K562 (cell line): Measurements from ENCODE around the gene SELENOI. TPM values are rescaled to one million over a fixed set of nuclear protein-coding genes. Genes with fewer than 3 reads are reported as not detected.

Source experiments
- ATF1 ChIP-seq, 2 experiments: fragments of 450-650 bp in 1 of 2; IDR thresholded peaks; 2 replicates each; pipeline ENCODE4 v1.6.1; 2016; ENCODE audit warnings: missing compliant biosample characterization in 1 of 2, missing genetic modification characterization in 1 of 2
- BMI1 ChIP-seq: fragments of 150-350 bp; IDR thresholded peaks from 2 replicates; pipeline ENCODE4 v1.6.1; 2014; ENCODE audit warnings: low read length
- CHCHD3 ChIP-seq: fragments of 250-450 bp; sonication (Bioruptor Pico); IDR thresholded peaks from 2 replicates; pipeline ENCODE4 v2.1.2; 2022; ENCODE audit warnings: mild to moderate bottlenecking
- CHD2 ChIP-seq: IDR thresholded peaks from 2 replicates; pipeline ENCODE4 v1.6.1; 2011; ENCODE audit warnings: low read depth, low read length
- E2F4 ChIP-seq: sonication (generic); formaldehyde crosslinking; IDR thresholded peaks from 2 replicates; pipeline ENCODE4 v1.8.0; 2022; ENCODE audit warnings: mild to moderate bottlenecking, low read depth, missing genetic modification reagents
- E4F1 ChIP-seq: fragments of 250-450 bp; sonication (Bioruptor Pico); IDR thresholded peaks from 2 replicates; pipeline ENCODE4 v1.5.0; 2021; ENCODE audit warnings: mild to moderate bottlenecking, borderline replicate concordance
- HDAC2 ChIP-seq: fragments of 450-650 bp; IDR thresholded peaks from 2 replicates; pipeline ENCODE4 v1.6.1; 2016; ENCODE audit warnings: mild to moderate bottlenecking
- HMBOX1 ChIP-seq: sonication (generic); IDR thresholded peaks from 2 replicates; pipeline ENCODE4 v1.6.1; 2016
- KDM2B ChIP-seq: fragments of 250-450 bp; sonication (Bioruptor Pico); IDR thresholded peaks from 2 replicates; pipeline ENCODE4 v1.8.0; 2021; ENCODE audit warnings: mild to moderate bottlenecking, moderate library complexity
- NCOA4 ChIP-seq: fragments of 450-650 bp; IDR thresholded peaks from 2 replicates; pipeline ENCODE4 v1.6.1; 2018; ENCODE audit warnings: mild to moderate bottlenecking; ENCODE audit not compliant: partially characterized antibody
- PHF21A ChIP-seq: fragments of 450-650 bp; IDR thresholded peaks from 2 replicates; pipeline ENCODE4 v1.6.1; 2017; ENCODE audit warnings: low read depth, borderline replicate concordance
- PPARD ChIP-seq: fragments of 250-450 bp; sonication (Bioruptor Pico); IDR thresholded peaks from 2 replicates; pipeline ENCODE4 v1.8.0; 2022; ENCODE audit warnings: inconsistent platforms, mild to moderate bottlenecking, moderate library complexity
- RBFOX2 ChIP-seq: fragments of 200-400 bp; formaldehyde crosslinking; IDR thresholded peaks from 2 replicates; pipeline ENCODE4 v1.6.1; 2017; ENCODE audit warnings: low read depth, mild to moderate bottlenecking, low read length, moderate library complexity
- RCOR1 ChIP-seq, 2 experiments: IDR thresholded peaks; 2 replicates each; pipeline ENCODE4 v1.6.1; 2012; ENCODE audit warnings: low read depth in 2 of 2, low read length in 2 of 2, borderline replicate concordance in 1 of 2, improper control_type of control experiment in 1 of 2
- SMARCB1 ChIP-seq: IDR thresholded peaks from 2 replicates; pipeline ENCODE4 v1.6.1; 2011; ENCODE audit warnings: improper control_type of control experiment, low read depth; ENCODE audit not compliant: insufficient read length
- STAT6 ChIP-seq: sonication (generic); formaldehyde crosslinking; IDR thresholded peaks from 2 replicates; pipeline ENCODE4 v1.8.1; 2023; ENCODE audit warnings: mild to moderate bottlenecking, missing genetic modification reagents
- THAP7 ChIP-seq: fragments of 250-450 bp; sonication (Bioruptor Pico); IDR thresholded peaks from 2 replicates; pipeline ENCODE4 v1.5.0; 2021
- TRIM28 ChIP-seq: fragments of 450-650 bp; IDR thresholded peaks from 2 replicates; pipeline ENCODE4 v1.6.1; 2017
- ZBTB1 ChIP-seq: sonication (generic); formaldehyde crosslinking; IDR thresholded peaks from 2 replicates; pipeline ENCODE4 v1.8.1; 2023; ENCODE audit warnings: missing genetic modification reagents, low read depth, mild to moderate bottlenecking, borderline replicate concordance
- ZNF444 ChIP-seq: fragments of 250-450 bp; sonication (Bioruptor Pico); IDR thresholded peaks from 2 replicates; pipeline ENCODE4 v1.4.0; 2020; ENCODE audit warnings: mild to moderate bottlenecking, moderate library complexity
- polyA plus RNA-seq, 8 experiments: library from polyadenylated mRNA; depleted of rRNA in 4 of 8; stranded (reverse) in 5 of 8; unstranded in 3 of 8; fragments of >200 nt; fragmentation: Nextera tagmentation in 2 of 8; fragmentation: Illumina TruSeq in 1 of 8; extraction: Ambion mirVana in 2 of 8; extraction: Trizol in 1 of 8; gene quantifications; 2 replicates each; pipeline versions ENCODE4 v1.2.1 to v1.2.3, GENCODE V29; 2011 to 2014; ENCODE audit warnings: inconsistent platforms in 1 of 8, missing spikeins in 1 of 8
- total RNA-seq, 7 experiments: library from RNA; depleted of rRNA in 6 of 7; stranded (reverse); fragments of >200 nt in 6 of 7; fragmentation: Illumina TruSeq in 2 of 7; extraction: Trizol in 2 of 7; gene quantifications; 2 replicates each; pipeline versions ENCODE4 v1.2.1 to v1.2.3, GENCODE V29; 2011 to 2021; ENCODE audit warnings: low replicate concordance in 1 of 7

SELENOI gene
- total and polyA plus RNA-seq, 9 of the 15 experiments (the other 6 are each of a cell fraction or from before 2014, with no cell fraction given), result 9.6 to 46.9 (median 24.4) TPM

GRCh38 chr2:26345545-26346453 lies at the start of gene SELENOI (continued):
- TF ChIP-seq THAP7 (no peak), ZBTB1 (peak; percentile 64; the same call in 1 of the 2 replicates), PHF21A (no peak), TRIM28 (peak; percentile 43; the same call in 1 of the 2 replicates), BMI1 (no peak), NCOA4 (no peak), PPARD (CRISPR knock-in tag) (no peak), ATF1 (CRISPR knock-in tag; IDR thresholded peaks at IDR 0.05) (no peak), ATF1 (tag; IDR thresholded peaks at IDR 0.05) (peak; percentile 96), RCOR1 (IDR thresholded peaks at IDR 0.05; ENCODE audit: borderline replicate concordance in 1 of 2, low read depth in 2 of 2, low read length in 2 of 2) (0 out of 4 replicates have a peak, but pooled peaks of 1 of the 2 experiments have one; percentile 41), HMBOX1 (peak; percentile 74; the same call in 1 of the 2 replicates), E2F4 (CRISPR knock-in tag) (peak; percentile 36; the same call in 1 of the 2 replicates), CHCHD3 (CRISPR knock-in tag) (0 out of 2 replicates have a peak, but pooled peaks have one; percentile 23), RBFOX2 (peak; percentile 95), KDM2B (CRISPR knock-in tag) (no peak), HDAC2 (peak; percentile 26; the same call in 1 of the 2 replicates), E4F1 (CRISPR knock-in tag) (no peak), ZNF444 (CRISPR knock-in tag) (no peak), SMARCB1 (no peak), STAT6 (CRISPR knock-in tag) (no peak), CHD2 (peak; percentile 72)
